ENCODE measurements around the gene VWA2.

VWA2 gene

GRCh38 chr10:114261076-114261475 lies 22.0 kb downstream of the VWA2 start:
- no peak for TF ChIP-seq CTCF (conservative IDR thresholded peaks at IDR 0.05)
- H3K27ac ChIP-seq: no peak overlapping the region

GRCh38 chr10:114262496-114262895 lies 23.4 kb downstream of the VWA2 start:
- no peak overlapping the region for H3K27ac ChIP-seq
- TF ChIP-seq CTCF (conservative IDR thresholded peaks at IDR 0.05): no peak

GRCh38 chr10:114265392-114266053 lies 26.5 kb downstream of the VWA2 start:
- no peak for TF ChIP-seq CTCF (conservative IDR thresholded peaks at IDR 0.05)
- H3K27ac ChIP-seq: peak overlapping the region; percentile 41

GRCh38 chr10:114266521-114266920 lies 27.5 kb downstream of the VWA2 start:
- TF ChIP-seq CTCF (conservative IDR thresholded peaks at IDR 0.05): no peak
- H3K27ac ChIP-seq: peak overlapping the region; percentile 41

GRCh38 chr10:114271075-114271778 lies 32.2 kb downstream of the VWA2 start:
- peak overlapping the region; percentile 23 for H3K27ac ChIP-seq
- no peak for TF ChIP-seq CTCF (conservative IDR thresholded peaks at IDR 0.05)

- no peak for TF ChIP-seq CTCF (conservative IDR thresholded peaks at IDR 0.05)
- H3K27ac ChIP-seq: no peak overlapping the region
Observed at GRCh38 chr10:114271779-114272167, 32.7 kb downstream of the VWA2 start.

GRCh38 chr10:114272696-114273095 lies 33.6 kb downstream of the VWA2 start:
- no peak for TF ChIP-seq CTCF (conservative IDR thresholded peaks at IDR 0.05)

More at GRCh38 chr10:114272696-114273095, 33.6 kb downstream of the VWA2 start:
- H3K27ac ChIP-seq: no peak overlapping the region
